K562 (cell line): ENCODE data around the gene AGO3. TPM values are rescaled to one million over a fixed set of nuclear protein-coding genes. Genes with fewer than 3 reads are reported as not detected.
A peak's percentile ranks its signal among the peaks of the same experiment; 100 is the strongest.

ENCODE experiments used
- ATAC-seq: fragments of 200-7000 bp; cut with Tn5 transposase; 3 replicates; pipeline ENCODE4 v1.9.1; 2020; ENCODE audit warnings: moderate library complexity
- BruUV-seq: library from RNA; stranded (reverse); fragments of 400-500 nt; replicated peaks from 2 replicates; lab custom pipeline; 2021; lab: Mats Ljungman, UMichigan
- CTCF ChIA-PET: fragments of 300-600 bp; formaldehyde crosslinking; extraction: SDS; loops from one replicate; lab custom pipeline; 2021; ENCODE audit warnings: low intra/inter-chr PET ratio; lab: Yijun Ruan, JAX
- POLR2A ChIA-PET: fragments of 300-600, 350-650 bp; sonication (Branson Sonifier 250); formaldehyde crosslinking; extraction: SDS; loops from one replicate; lab custom pipeline; 2021; ENCODE audit warnings: antibody characterized with exemption, inconsistent platforms; lab: Yijun Ruan, JAX
- DNase-seq, 4 experiments: peaks; one replicate each; pipeline versions ENCODE4 v3.0.0 to v3.0.0-alpha.2; 2011 to 2018; ENCODE audit warnings: low spot score in 3 of 4, mixed read lengths in 3 of 4; ENCODE audit errors: extremely low read depth in 1 of 4
- FAIRE-seq: peaks from 2 replicates; lab custom pipeline; 2011; peaks lifted over from hg19 to GRCh38; lab: Jason Lieb, UNC
- H2AFZ ChIP-seq: 2 replicates; pipeline ENCODE4 v1.6.0; 2011; ENCODE audit warnings: low read depth, low read length, control low read depth, inconsistent platforms
- H3K27ac ChIP-seq: fragments of 200-600 bp; 3 replicates; pipeline ENCODE4 v1.8.0; 2011; ENCODE audit warnings: low read depth, mild to moderate bottlenecking, control low read depth, inconsistent platforms, low read length, moderate library complexity, mixed read lengths; ENCODE audit errors: extremely low read depth
- H3K27me3 ChIP-seq, 2 experiments: fragments of 300-600 bp in 1 of 2; 2 replicates in 1 of 2; 3 replicates in 1 of 2; pipeline versions ENCODE4 v1.6.0 to v1.8.0; 2011; ENCODE audit warnings: inconsistent platforms in 2 of 2, low read length in 2 of 2, mild to moderate bottlenecking in 1 of 2, mixed read lengths in 1 of 2, moderate library complexity in 1 of 2; ENCODE audit not compliant: control insufficient read depth in 2 of 2, insufficient read depth in 2 of 2
- H3K36me3 ChIP-seq: fragments of 300-600 bp; 3 replicates; pipeline ENCODE4 v1.8.0; 2011; ENCODE audit warnings: mild to moderate bottlenecking, low read length, inconsistent platforms; ENCODE audit not compliant: control insufficient read depth, insufficient read depth
- H3K4me1 ChIP-seq, 2 experiments: fragments of 200-600 bp in 1 of 2; replicated peaks in 1 of 2; 2 replicates in 1 of 2; 3 replicates in 1 of 2; pipeline versions ENCODE4 v1.5.1 to v1.8.0; 2011; ENCODE audit warnings: inconsistent platforms in 2 of 2, low read length in 2 of 2, mild to moderate bottlenecking in 1 of 2, mixed read lengths in 1 of 2, moderate library complexity in 1 of 2; ENCODE audit not compliant: control insufficient read depth in 2 of 2, insufficient read depth in 2 of 2
- H3K4me2 ChIP-seq: 2 replicates; pipeline ENCODE4 v1.6.1; 2011; ENCODE audit warnings: low read length, control low read depth, inconsistent platforms, mixed read lengths; ENCODE audit not compliant: insufficient read depth
- H3K4me3 ChIP-seq: fragments of 200-600 bp; sonication (generic), shearing (Covaris generic); 2 replicates; pipeline ENCODE4 v1.5.1; 2016; ENCODE audit warnings: control low read depth, inconsistent platforms
- H3K79me2 ChIP-seq: fragments of 200-600 bp; 3 replicates; pipeline ENCODE4 v1.8.0; 2011; ENCODE audit warnings: low read length, inconsistent platforms; ENCODE audit not compliant: control insufficient read depth, insufficient read depth
- H3K9ac ChIP-seq, 2 experiments: 2 replicates each; pipeline versions ENCODE4 v1.6.0 to v1.6.1; 2011; ENCODE audit warnings: low read depth in 2 of 2, low read length in 2 of 2, control low read depth in 1 of 2, inconsistent platforms in 1 of 2, mild to moderate bottlenecking in 1 of 2, mixed read lengths in 1 of 2; ENCODE audit not compliant: insufficient read depth in 1 of 2
- H3K9me1 ChIP-seq: one replicate; pipeline ENCODE4 v1.6.0; 2011; ENCODE audit warnings: inconsistent platforms, mild to moderate bottlenecking, low read length, moderate library complexity; ENCODE audit not compliant: control insufficient read depth, insufficient read depth
- H3K9me3 ChIP-seq: replicated peaks from 2 replicates; pipeline ENCODE4 v1.5.1; 2011; ENCODE audit warnings: low read depth, low read length, inconsistent platforms; ENCODE audit not compliant: control insufficient read depth, insufficient read depth
- H4K20me1 ChIP-seq: replicated peaks from 2 replicates; pipeline ENCODE4 v1.6.1; 2011; ENCODE audit warnings: low read length, inconsistent platforms, mixed read lengths; ENCODE audit not compliant: control insufficient read depth, insufficient read depth
- AFF4 ChIP-seq: sonication (generic); formaldehyde crosslinking; IDR thresholded peaks from 2 replicates; pipeline ENCODE4 v1.8.0; 2023; ENCODE audit warnings: mild to moderate bottlenecking, missing genetic modification reagents
- C11orf30 ChIP-seq: fragments of 450-650 bp; IDR thresholded peaks from 2 replicates; pipeline ENCODE4 v1.6.1; 2016; ENCODE audit warnings: low read depth, mild to moderate bottlenecking
- FOXA3 ChIP-seq, 2 experiments: fragments of 450-650 bp in 1 of 2; sonication (generic) in 1 of 2; formaldehyde crosslinking; IDR thresholded peaks in 1 of 2; conservative IDR thresholded peaks in 1 of 2; 2 replicates each; pipeline versions ENCODE4 v1.4.0 to v1.8.0; 2020 to 2022; ENCODE audit warnings: mild to moderate bottlenecking in 2 of 2, missing genetic modification reagents in 1 of 2
- MNT ChIP-seq, 2 experiments: fragments of 450-650 bp; conservative IDR thresholded peaks; 2 replicates each; pipeline ENCODE4 v1.6.1; 2017; ENCODE audit warnings: mild to moderate bottlenecking in 2 of 2, moderate library complexity in 2 of 2
- NFIC ChIP-seq: fragments of 450-650 bp; IDR thresholded peaks from 2 replicates; pipeline ENCODE4 v1.6.1; 2017; ENCODE audit warnings: mild to moderate bottlenecking, inconsistent platforms
- RBM22 ChIP-seq: fragments of 200-400 bp; formaldehyde crosslinking; IDR thresholded peaks from 2 replicates; pipeline ENCODE4 v1.6.1; 2018; ENCODE audit warnings: low read length, low read depth; ENCODE audit not compliant: poor library complexity, severe bottlenecking
- SIN3A ChIP-seq, 2 experiments: fragments of 150-350 bp in 1 of 2; IDR thresholded peaks; 2 replicates each; pipeline ENCODE4 v1.6.1; 2011 to 2016; ENCODE audit warnings: borderline replicate concordance in 2 of 2, low read depth in 2 of 2, low read length in 2 of 2, mild to moderate bottlenecking in 2 of 2, moderate library complexity in 2 of 2; ENCODE audit not compliant: control insufficient read depth in 1 of 2
- TOE1 ChIP-seq, 2 experiments: fragments of 450-650 bp in 1 of 2; sonication (generic) in 1 of 2; formaldehyde crosslinking in 1 of 2; IDR thresholded peaks; 2 replicates each; pipeline versions ENCODE4 v1.7.1 to v1.8.0; 2016 to 2022; ENCODE audit warnings: borderline replicate concordance in 2 of 2, mild to moderate bottlenecking in 2 of 2, antibody characterized with exemption in 1 of 2, inconsistent platforms in 1 of 2, low read depth in 1 of 2, missing genetic modification reagents in 1 of 2, moderate library complexity in 1 of 2
- ZFP1 ChIP-seq: fragments of 450-650 bp; formaldehyde crosslinking; IDR thresholded peaks from 2 replicates; pipeline ENCODE4 v1.4.0; 2020; ENCODE audit warnings: mild to moderate bottlenecking, mixed read lengths
- ZNF274 ChIP-seq: IDR thresholded peaks from 2 replicates; pipeline ENCODE4 v1.6.1; 2011; ENCODE audit warnings: low read depth, mild to moderate bottlenecking, low read length, moderate library complexity, borderline replicate concordance
- ZNF830 ChIP-seq: fragments of 250-450 bp; sonication (Bioruptor Pico); IDR thresholded peaks from 2 replicates; pipeline ENCODE4 v1.5.0; 2021; ENCODE audit warnings: mild to moderate bottlenecking
- WGBS: fragments of 100-300 bp; shearing (Covaris generic); methylation state at CpG from one replicate; pipeline ENCODE4 v1.1.6; 2016; ENCODE audit warnings: low coverage, mixed read lengths; ENCODE audit not compliant: insufficient coverage; ENCODE audit errors: missing lambda C conversion rate; 5-methylcytosine and 5-hydroxymethylcytosine counted together
- in situ Hi-C: fragments of 300-500 bp; cut with MboI; formaldehyde crosslinking; loops from 4 replicates; pipeline ENCODE4 v1.15.0; 2018; ENCODE audit warnings: inconsistent platforms, mixed read lengths
- intact Hi-C: fragments of 100-400 bp; cut with micrococcal nuclease; formaldehyde crosslinking; loops from 2 replicates; pipeline ENCODE4 v1.14.2; 2022
- polyA plus RNA-seq, 8 experiments: library from polyadenylated mRNA; depleted of rRNA in 4 of 8; stranded (reverse) in 5 of 8; unstranded in 3 of 8; fragments of >200 nt; fragmentation: Nextera tagmentation in 2 of 8; fragmentation: Illumina TruSeq in 1 of 8; extraction: Ambion mirVana in 2 of 8; extraction: Trizol in 1 of 8; gene quantifications; 2 replicates each; pipeline versions ENCODE4 v1.2.1 to v1.2.3, GENCODE V29; 2011 to 2014; ENCODE audit warnings: inconsistent platforms in 1 of 8, missing spikeins in 1 of 8
- total RNA-seq, 7 experiments: library from RNA; depleted of rRNA in 6 of 7; stranded (reverse); fragments of >200 nt in 6 of 7; fragmentation: Illumina TruSeq in 2 of 7; extraction: Trizol in 2 of 7; gene quantifications; 2 replicates each; pipeline versions ENCODE4 v1.2.1 to v1.2.3, GENCODE V29; 2011 to 2021; ENCODE audit warnings: low replicate concordance in 1 of 7
- TF ChIP-seq, protein P1 (sequence below): fragments of 450-650 bp; formaldehyde crosslinking; IDR thresholded peaks from 2 replicates; pipeline ENCODE4 v1.4.0; 2020; ENCODE audit warnings: mild to moderate bottlenecking, moderate library complexity

AGO3 gene
- total and polyA plus RNA-seq, 9 of the 15 experiments (the other 6 are each of a cell fraction or from before 2014, with no cell fraction given) = 4.5 to 41.5 (median 22.7) TPM

- Histone ChIP-seq H3K9me1 (no peaks in the 10 kb centered on the region), H3K4me2 (peak overlapping the region; percentile 94), H3K79me2 (peaks cover 58% of the 10 kb centered on the region), H3K9me3 (no peaks in the 10 kb centered on the region), H3K4me1 (peaks cover 15 to 23% of the 10 kb centered on the region in 2 experiments), H3K27ac (peak overlapping the region; percentile 93), H3K27me3 (no peaks in the 10 kb centered on the region), H2AFZ (peak overlapping the region; percentile 89), H3K9ac (peak overlapping the region; percentile 78 to 98), H4K20me1 (no peaks in the 10 kb centered on the region), H3K4me3 (peak overlapping the region; percentile 86), H3K36me3 (peaks cover 10% of the 10 kb centered on the region; the same call in 2 of the 3 replicates)
- ATAC-seq = peak; percentile 43
- intact Hi-C loops = loop anchor here (1.0 to 5.0 kb wide), 3 partner anchors 48 to 156 kb away; partner anchors contain the start of genes ADPRS and AGO1
- in situ Hi-C loops = no loop called here
- no TSS peak for BruUV-seq
- WGBS = 0% methylated on average over 26 of the region's 28 CpGs
- ChIA-PET POLR2A (interaction anchor here (0.6 to 4.1 kb wide), 17 partner anchors 9 to 293 kb away, joined by 3 to 22 read pairs (median 3); partner anchors contain the start of gene THRAP3), CTCF (interaction anchor here (1.1 kb wide), 1 partner anchor 70 kb away, joined by 3 read pairs; no protein-coding TSS in a partner anchor)
- FAIRE-seq = no peak
- DNase-seq = peak in 2 of 4 experiments; percentile 30 to 56
- TF ChIP-seq TOE1 (IDR thresholded peaks at IDR 0.05; ENCODE audit: borderline replicate concordance) = 0 out of 2 replicates have a peak, but pooled peaks have one; percentile 18
- TF ChIP-seq TOE1 (CRISPR knock-in tag; IDR thresholded peaks at IDR 0.05; ENCODE audit: borderline replicate concordance, low read depth) = no peak
- TF ChIP-seq, protein P1, sequence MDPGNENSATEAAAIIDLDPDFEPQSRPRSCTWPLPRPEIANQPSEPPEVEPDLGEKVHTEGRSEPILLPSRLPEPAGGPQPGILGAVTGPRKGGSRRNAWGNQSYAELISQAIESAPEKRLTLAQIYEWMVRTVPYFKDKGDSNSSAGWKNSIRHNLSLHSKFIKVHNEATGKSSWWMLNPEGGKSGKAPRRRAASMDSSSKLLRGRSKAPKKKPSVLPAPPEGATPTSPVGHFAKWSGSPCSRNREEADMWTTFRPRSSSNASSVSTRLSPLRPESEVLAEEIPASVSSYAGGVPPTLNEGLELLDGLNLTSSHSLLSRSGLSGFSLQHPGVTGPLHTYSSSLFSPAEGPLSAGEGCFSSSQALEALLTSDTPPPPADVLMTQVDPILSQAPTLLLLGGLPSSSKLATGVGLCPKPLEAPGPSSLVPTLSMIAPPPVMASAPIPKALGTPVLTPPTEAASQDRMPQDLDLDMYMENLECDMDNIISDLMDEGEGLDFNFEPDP (CRISPR knock-in tag) = no peak
- TF ChIP-seq SIN3A (IDR thresholded peaks at IDR 0.05; ENCODE audit: borderline replicate concordance in 2 of 2, control insufficient read depth in 1 of 2, low read depth in 2 of 2, low read length in 2 of 2) = no peak; a peak in 1 of 4 replicates
- peak; percentile 14 to 15; a peak in 2 of 4 replicates for TF ChIP-seq MNT (conservative IDR thresholded peaks at IDR 0.05)
- 0 out of 2 replicates have a peak, but pooled peaks have one; percentile 69 for TF ChIP-seq AFF4 (CRISPR knock-in tag)
- TF ChIP-seq FOXA3 (CRISPR knock-in tag; conservative IDR thresholded peaks at IDR 0.05 in 1 of 2, IDR thresholded peaks at IDR 0.05 in 1 of 2) = peak in 1 of 2 experiments; percentile 13; a peak in 1 of 4 replicates
- 0 out of 2 replicates have a peak, but pooled peaks have one; percentile 28 for TF ChIP-seq ZFP1 (CRISPR knock-in tag)
- peak; percentile 80 for TF ChIP-seq NFIC
- TF ChIP-seq C11orf30 = peak; percentile 97
- TF ChIP-seq ZNF274 = no peak
- TF ChIP-seq RBM22 = peak; percentile 97
- no peak for TF ChIP-seq ZNF830
Measured at GRCh38 chr1:35931446-35932157, 697 bp downstream of the AGO3 start.
